HepG2 (cell line): Measurements from ENCODE around the gene HLF. TPM values are rescaled to one million over a fixed set of nuclear protein-coding genes. Genes with fewer than 3 reads are reported as not detected.

Experiments
- BORCS8-MEF2B ChIP-seq: sonication (generic); formaldehyde crosslinking; IDR thresholded peaks from 2 replicates; pipeline ENCODE4 v1.8.0; 2022; ENCODE audit warnings: mild to moderate bottlenecking, missing genetic modification reagents
- CBFB ChIP-seq: sonication (generic); formaldehyde crosslinking; IDR thresholded peaks from 2 replicates; pipeline ENCODE4 v1.4.0; 2020; ENCODE audit warnings: missing genetic modification reagents
- CCAR2 ChIP-seq: fragments of 200-400 bp; formaldehyde crosslinking; optimal IDR thresholded peaks from 2 replicates; pipeline ENCODE3; 2018; ENCODE audit warnings: low read depth, mild to moderate bottlenecking, low read length, moderate library complexity
- NR3C1 ChIP-seq: sonication (generic); formaldehyde crosslinking; IDR thresholded peaks from 2 replicates; pipeline ENCODE4 v1.4.0; 2020; ENCODE audit warnings: missing genetic modification reagents
- PAX8 ChIP-seq: sonication (generic); formaldehyde crosslinking; IDR thresholded peaks from 2 replicates; pipeline ENCODE4 v1.8.0; 2022; ENCODE audit warnings: mild to moderate bottlenecking, missing genetic modification reagents, borderline replicate concordance
- SALL2 ChIP-seq: sonication (generic); formaldehyde crosslinking; IDR thresholded peaks from 2 replicates; pipeline ENCODE4 v1.8.1; 2023; ENCODE audit warnings: mild to moderate bottlenecking, missing genetic modification reagents, inconsistent platforms
- SPEN ChIP-seq: sonication (generic); formaldehyde crosslinking; IDR thresholded peaks from 2 replicates; pipeline ENCODE4 v1.5.1; 2020; ENCODE audit warnings: low read depth, mild to moderate bottlenecking, missing genetic modification reagents
- SRY ChIP-seq: sonication (generic); formaldehyde crosslinking; IDR thresholded peaks from 2 replicates; pipeline ENCODE4 v1.8.0; 2022; ENCODE audit warnings: mild to moderate bottlenecking, missing genetic modification reagents
- TCF12 ChIP-seq, 2 experiments: fragments of 450-650 bp in 1 of 2; sonication (generic) in 1 of 2; formaldehyde crosslinking in 1 of 2; IDR thresholded peaks; 2 replicates each; pipeline versions ENCODE4 v1.6.1 to v1.8.0; 2017 to 2022; ENCODE audit warnings: antibody characterized with exemption in 1 of 2, mild to moderate bottlenecking in 1 of 2, missing genetic modification reagents in 1 of 2, moderate library complexity in 1 of 2
- TMF1 ChIP-seq: sonication (generic); formaldehyde crosslinking; IDR thresholded peaks from 2 replicates; pipeline ENCODE4 v1.8.1; 2022; ENCODE audit warnings: low read depth, missing genetic modification reagents
- ZNF30 ChIP-seq: sonication (generic); formaldehyde crosslinking; IDR thresholded peaks from 2 replicates; pipeline ENCODE4 v1.5.0; 2020; ENCODE audit warnings: mild to moderate bottlenecking, missing genetic modification reagents
- ZSCAN31 ChIP-seq: sonication (generic); formaldehyde crosslinking; IDR thresholded peaks from 2 replicates; pipeline ENCODE4 v1.5.0; 2020; ENCODE audit warnings: low read depth, mild to moderate bottlenecking, missing genetic modification reagents
- polyA plus RNA-seq, 8 experiments: library from polyadenylated mRNA; depleted of rRNA in 3 of 8; stranded (reverse) in 7 of 8; unstranded in 1 of 8; fragments of >200 nt; fragmentation: Illumina TruSeq in 4 of 8; extraction: Trizol in 4 of 8; gene quantifications; 2 replicates each; pipeline versions ENCODE4 v1.2.1 to v1.2.3, GENCODE V29; 2011 to 2016; ENCODE audit warnings: low read depth in 4 of 8, missing spikeins in 1 of 8, mixed read lengths in 1 of 8; ENCODE audit not compliant: insufficient read depth in 1 of 8
- total RNA-seq, 5 experiments: library from RNA; depleted of rRNA; stranded (reverse); fragments of >200 nt; fragmentation: Illumina TruSeq; extraction: Trizol; gene quantifications; 2 replicates each; pipeline ENCODE4 v1.2.3, GENCODE V29; 2016; ENCODE audit warnings: low read depth in 1 of 5
- TF ChIP-seq, protein P1 (sequence below): IDR thresholded peaks from 2 replicates; pipeline ENCODE4 v1.6.1; 2016; ENCODE audit warnings: missing biosample characterization, missing genetic modification reagents, low read depth
- TF ChIP-seq, protein P2 (sequence below): sonication (generic); formaldehyde crosslinking; IDR thresholded peaks from 2 replicates; pipeline ENCODE4 v1.8.0; 2022; ENCODE audit warnings: low read depth, missing genetic modification reagents
- TF ChIP-seq, protein P3 (sequence below): sonication (generic); formaldehyde crosslinking; IDR thresholded peaks from 2 replicates; pipeline ENCODE4 v1.4.0; 2020; ENCODE audit warnings: mild to moderate bottlenecking, missing genetic modification reagents, borderline replicate concordance
- TF ChIP-seq, protein P4 (sequence below): sonication (generic); formaldehyde crosslinking; IDR thresholded peaks from 2 replicates; pipeline ENCODE4 v1.4.0; 2020; ENCODE audit warnings: mild to moderate bottlenecking, low read depth, missing genetic modification reagents
- TF ChIP-seq, protein P5 (sequence below): sonication (generic); formaldehyde crosslinking; IDR thresholded peaks from 2 replicates; pipeline ENCODE4 v1.8.1; 2023; ENCODE audit warnings: mild to moderate bottlenecking, inconsistent platforms, moderate library complexity, missing genetic modification reagents, borderline replicate concordance
- TF ChIP-seq, protein P6 (sequence below): sonication (generic); formaldehyde crosslinking; IDR thresholded peaks from 2 replicates; pipeline ENCODE4 v1.4.0; 2020; ENCODE audit warnings: missing genetic modification reagents

HLF gene
- total and polyA plus RNA-seq, 2 of the 13 experiments (the other 11 are each of a cell fraction or from before 2014, with no cell fraction given) = 202 to 346 TPM

DNA sequence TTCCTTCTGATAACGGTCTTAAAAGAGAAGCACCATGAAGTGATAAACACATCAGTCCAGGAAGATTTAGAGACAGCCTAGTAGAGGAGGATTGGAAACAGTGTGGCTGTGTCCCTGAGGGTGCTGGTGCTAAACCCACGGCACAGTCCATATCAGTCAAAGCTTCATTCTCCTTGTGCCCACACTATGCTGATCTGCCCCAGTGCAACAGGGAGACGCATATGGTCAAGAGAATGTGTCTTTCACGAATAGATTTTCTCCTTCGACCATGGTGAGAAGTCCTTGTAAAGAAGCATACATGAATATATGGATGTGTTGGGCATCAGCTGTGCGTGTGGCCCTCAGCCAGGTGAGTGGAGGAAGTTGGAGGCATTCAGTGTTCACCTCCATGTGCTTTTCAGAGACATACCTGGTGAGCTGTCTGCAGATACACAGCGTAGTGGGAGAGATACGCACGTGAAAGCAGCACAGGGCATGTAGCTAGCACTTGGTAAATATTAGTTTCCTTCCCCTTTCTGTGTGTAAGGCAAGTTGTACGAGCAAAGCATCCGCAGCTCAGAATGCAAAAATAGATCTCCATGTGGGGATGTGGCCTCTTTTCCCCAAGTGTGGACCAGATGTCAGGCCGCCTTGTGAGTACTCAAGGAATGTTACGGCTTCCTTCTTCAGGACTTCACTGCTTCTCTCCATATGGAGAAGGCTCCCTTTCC lies 29.4 kb downstream of the HLF start (continued):
- TF ChIP-seq SALL2 = no peak
- TF ChIP-seq BORCS8-MEF2B (CRISPR knock-in tag) = peak; percentile 25; the same call in 1 of the 2 replicates
- no peak for TF ChIP-seq TCF12 (IDR thresholded peaks at IDR 0.05)
- peak; percentile 52; the same call in 1 of the 2 replicates for TF ChIP-seq TCF12 (CRISPR knock-in tag; IDR thresholded peaks at IDR 0.05)
- TF ChIP-seq CCAR2 = no peak
- TF ChIP-seq, protein P1, sequence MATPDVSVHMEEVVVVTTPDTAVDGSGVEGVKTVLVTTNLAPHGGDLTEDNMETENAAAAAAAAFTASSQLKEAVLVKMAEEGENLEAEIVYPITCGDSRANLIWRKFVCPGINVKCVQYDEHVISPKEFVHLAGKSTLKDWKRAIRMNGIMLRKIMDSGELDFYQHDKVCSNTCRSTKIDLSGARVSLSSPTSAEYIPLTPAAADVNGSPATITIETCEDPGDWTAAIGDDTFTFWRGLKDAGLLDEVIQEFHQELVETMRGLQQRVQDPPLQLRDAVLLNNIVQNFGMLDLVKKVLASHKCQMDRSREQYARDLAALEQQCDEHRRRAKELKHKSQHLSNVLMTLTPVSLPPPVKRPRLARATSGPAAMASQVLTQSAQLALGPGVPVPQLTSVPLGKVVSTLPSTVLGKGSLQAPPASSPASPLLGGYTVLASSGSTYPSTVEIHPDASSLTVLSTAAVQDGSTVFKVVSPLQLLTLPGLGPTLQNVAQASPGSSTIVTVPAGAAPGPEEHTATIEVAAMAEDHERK (CRISPR knock-in tag) = 0 out of 2 replicates have a peak, but pooled peaks have one; percentile 34
- TF ChIP-seq, protein P2, sequence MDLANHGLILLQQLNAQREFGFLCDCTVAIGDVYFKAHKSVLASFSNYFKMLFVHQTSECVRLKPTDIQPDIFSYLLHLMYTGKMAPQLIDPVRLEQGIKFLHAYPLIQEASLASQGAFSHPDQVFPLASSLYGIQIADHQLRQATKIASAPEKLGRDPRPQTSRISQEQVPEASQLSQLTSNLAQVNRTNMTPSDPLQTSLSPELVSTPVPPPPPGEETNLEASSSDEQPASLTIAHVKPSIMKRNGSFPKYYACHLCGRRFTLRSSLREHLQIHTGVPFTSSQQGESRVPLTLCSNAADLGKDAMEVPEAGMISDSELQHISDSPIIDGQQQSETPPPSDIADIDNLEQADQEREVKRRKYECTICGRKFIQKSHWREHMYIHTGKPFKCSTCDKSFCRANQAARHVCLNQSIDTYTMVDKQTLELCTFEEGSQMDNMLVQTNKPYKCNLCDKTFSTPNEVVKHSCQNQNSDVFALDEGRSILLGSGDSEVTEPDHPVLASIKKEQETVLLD = no peak
- TF ChIP-seq, protein P3, sequence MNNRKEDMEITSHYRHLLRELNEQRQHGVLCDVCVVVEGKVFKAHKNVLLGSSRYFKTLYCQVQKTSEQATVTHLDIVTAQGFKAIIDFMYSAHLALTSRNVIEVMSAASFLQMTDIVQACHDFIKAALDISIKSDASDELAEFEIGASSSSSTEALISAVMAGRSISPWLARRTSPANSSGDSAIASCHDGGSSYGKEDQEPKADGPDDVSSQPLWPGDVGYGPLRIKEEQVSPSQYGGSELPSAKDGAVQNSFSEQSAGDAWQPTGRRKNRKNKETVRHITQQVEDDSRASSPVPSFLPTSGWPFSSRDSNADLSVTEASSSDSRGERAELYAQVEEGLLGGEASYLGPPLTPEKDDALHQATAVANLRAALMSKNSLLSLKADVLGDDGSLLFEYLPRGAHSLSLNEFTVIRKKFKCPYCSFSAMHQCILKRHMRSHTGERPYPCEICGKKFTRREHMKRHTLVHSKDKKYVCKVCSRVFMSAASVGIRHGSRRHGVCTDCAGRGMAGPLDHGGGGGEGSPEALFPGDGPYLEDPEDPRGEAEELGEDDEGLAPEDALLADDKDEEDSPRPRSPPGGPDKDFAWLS (CRISPR knock-in tag) = no peak
- no peak for TF ChIP-seq TMF1
- TF ChIP-seq, protein P4, sequence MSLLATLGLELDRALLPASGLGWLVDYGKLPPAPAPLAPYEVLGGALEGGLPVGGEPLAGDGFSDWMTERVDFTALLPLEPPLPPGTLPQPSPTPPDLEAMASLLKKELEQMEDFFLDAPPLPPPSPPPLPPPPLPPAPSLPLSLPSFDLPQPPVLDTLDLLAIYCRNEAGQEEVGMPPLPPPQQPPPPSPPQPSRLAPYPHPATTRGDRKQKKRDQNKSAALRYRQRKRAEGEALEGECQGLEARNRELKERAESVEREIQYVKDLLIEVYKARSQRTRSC (CRISPR knock-in tag) = no peak
- TF ChIP-seq SRY (CRISPR knock-in tag) = no peak
- TF ChIP-seq, protein P5, sequence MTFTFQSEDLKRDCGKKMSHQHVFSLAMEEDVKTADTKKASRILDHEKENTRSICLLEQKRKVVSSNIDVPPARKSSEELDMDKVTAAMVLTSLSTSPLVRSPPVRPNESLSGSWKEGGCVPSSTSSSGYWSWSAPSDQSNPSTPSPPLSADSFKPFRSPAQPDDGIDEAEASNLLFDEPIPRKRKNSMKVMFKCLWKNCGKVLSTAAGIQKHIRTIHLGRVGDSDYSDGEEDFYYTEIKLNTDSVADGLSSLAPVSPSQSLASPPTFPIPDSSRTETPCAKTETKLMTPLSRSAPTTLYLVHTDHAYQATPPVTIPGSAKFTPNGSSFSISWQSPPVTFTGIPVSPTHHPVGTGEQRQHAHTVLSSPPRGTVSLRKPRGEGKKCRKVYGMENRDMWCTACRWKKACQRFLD (CRISPR knock-in tag) = no peak
- no peak for TF ChIP-seq NR3C1 (CRISPR knock-in tag)
- no peak for TF ChIP-seq CBFB (CRISPR knock-in tag)
- TF ChIP-seq SPEN = peak; percentile 23; the same call in 1 of the 2 replicates
- no peak for TF ChIP-seq ZSCAN31
- TF ChIP-seq ZNF30 (CRISPR knock-in tag) = no peak
- TF ChIP-seq, protein P6, sequence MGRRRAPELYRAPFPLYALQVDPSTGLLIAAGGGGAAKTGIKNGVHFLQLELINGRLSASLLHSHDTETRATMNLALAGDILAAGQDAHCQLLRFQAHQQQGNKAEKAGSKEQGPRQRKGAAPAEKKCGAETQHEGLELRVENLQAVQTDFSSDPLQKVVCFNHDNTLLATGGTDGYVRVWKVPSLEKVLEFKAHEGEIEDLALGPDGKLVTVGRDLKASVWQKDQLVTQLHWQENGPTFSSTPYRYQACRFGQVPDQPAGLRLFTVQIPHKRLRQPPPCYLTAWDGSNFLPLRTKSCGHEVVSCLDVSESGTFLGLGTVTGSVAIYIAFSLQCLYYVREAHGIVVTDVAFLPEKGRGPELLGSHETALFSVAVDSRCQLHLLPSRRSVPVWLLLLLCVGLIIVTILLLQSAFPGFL (CRISPR knock-in tag) = no peak
- TF ChIP-seq PAX8 = no peak
